ENCODE measurements around the gene TESK1.
"Not testable (repeated sequence)": the region's sequence is repeated elsewhere in the genome, so short reads cannot be mapped to it uniquely, and the experiment has no call there.

DNA sequence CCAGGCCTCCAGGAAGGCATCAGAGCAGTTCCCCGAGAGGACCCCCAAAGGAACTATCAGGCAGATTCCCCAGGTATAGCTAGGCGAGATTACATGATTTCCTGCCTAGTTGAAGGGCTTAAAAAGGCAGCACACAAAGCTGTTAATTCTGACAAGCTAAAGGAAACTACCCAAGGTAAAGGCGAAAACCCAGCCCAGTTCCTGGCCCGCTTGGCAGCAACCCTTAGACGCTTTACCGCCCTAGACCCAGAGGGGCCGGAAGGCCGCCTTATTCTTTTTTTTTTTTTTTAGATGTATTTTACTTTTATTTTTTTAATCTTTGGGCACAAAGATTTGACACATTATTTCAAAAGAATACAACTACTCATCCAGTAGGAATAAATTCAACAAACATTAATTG lies 33.7 kb downstream of the TESK1 start:
- TF ChIP-seq, protein P1, sequence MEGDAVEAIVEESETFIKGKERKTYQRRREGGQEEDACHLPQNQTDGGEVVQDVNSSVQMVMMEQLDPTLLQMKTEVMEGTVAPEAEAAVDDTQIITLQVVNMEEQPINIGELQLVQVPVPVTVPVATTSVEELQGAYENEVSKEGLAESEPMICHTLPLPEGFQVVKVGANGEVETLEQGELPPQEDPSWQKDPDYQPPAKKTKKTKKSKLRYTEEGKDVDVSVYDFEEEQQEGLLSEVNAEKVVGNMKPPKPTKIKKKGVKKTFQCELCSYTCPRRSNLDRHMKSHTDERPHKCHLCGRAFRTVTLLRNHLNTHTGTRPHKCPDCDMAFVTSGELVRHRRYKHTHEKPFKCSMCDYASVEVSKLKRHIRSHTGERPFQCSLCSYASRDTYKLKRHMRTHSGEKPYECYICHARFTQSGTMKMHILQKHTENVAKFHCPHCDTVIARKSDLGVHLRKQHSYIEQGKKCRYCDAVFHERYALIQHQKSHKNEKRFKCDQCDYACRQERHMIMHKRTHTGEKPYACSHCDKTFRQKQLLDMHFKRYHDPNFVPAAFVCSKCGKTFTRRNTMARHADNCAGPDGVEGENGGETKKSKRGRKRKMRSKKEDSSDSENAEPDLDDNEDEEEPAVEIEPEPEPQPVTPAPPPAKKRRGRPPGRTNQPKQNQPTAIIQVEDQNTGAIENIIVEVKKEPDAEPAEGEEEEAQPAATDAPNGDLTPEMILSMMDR (IDR thresholded peaks at IDR 0.05; ENCODE audit: insufficient read depth, low read length, poor library complexity, severe bottlenecking), result not testable (repeated sequence)
- not testable (repeated sequence) for TF ChIP-seq EZH2phosphoT487 (conservative IDR thresholded peaks at IDR 0.05; ENCODE audit: low read length)
